Effector memory CD4-positive, alpha-beta T cell (primary cell): ENCODE data around the gene CCDC92.

Source experiments
- DNase-seq, 3 donors: peaks; one replicate each; pipeline ENCODE4 v3.0.0-alpha.2; 2020
- H3K27ac ChIP-seq: 2 replicates; pipeline ENCODE4 v1.7.0; 2013; ENCODE audit warnings: mild to moderate bottlenecking, low read length, moderate library complexity; ENCODE audit not compliant: insufficient read depth, poor library complexity, severe bottlenecking
- H3K27me3 ChIP-seq: replicated peaks from 2 replicates; pipeline ENCODE4 v1.7.0; 2013; ENCODE audit warnings: mild to moderate bottlenecking, low read length; ENCODE audit not compliant: insufficient read depth, control insufficient read depth, poor library complexity, severe bottlenecking
- H3K36me3 ChIP-seq: 2 replicates; pipeline ENCODE4 v1.7.0; 2013; ENCODE audit warnings: mild to moderate bottlenecking, low read length, moderate library complexity; ENCODE audit not compliant: control insufficient read depth, insufficient read depth
- H3K4me1 ChIP-seq: 2 replicates; pipeline ENCODE4 v1.7.0; 2013; ENCODE audit warnings: low read length, mild to moderate bottlenecking; ENCODE audit not compliant: control insufficient read depth, insufficient read depth, poor library complexity, severe bottlenecking
- H3K4me3 ChIP-seq: 2 replicates; pipeline ENCODE4 v1.7.0; 2013; ENCODE audit warnings: low read length, low read depth, mild to moderate bottlenecking; ENCODE audit not compliant: insufficient read depth, poor library complexity, severe bottlenecking
- H3K9me3 ChIP-seq: 2 replicates; pipeline ENCODE4 v1.7.0; 2013; ENCODE audit warnings: mild to moderate bottlenecking, low read length, moderate library complexity; ENCODE audit not compliant: control insufficient read depth

Gene CCDC92

GRCh38 chr12:124002021-124002644 is 29.5 kb upstream of the CCDC92 start:
- H3K4me1 ChIP-seq = no peaks in the 10 kb centered on the region
- DNase-seq = no peak
- no peak overlapping the region for H3K4me3 ChIP-seq
- H3K27me3 ChIP-seq = no peaks in the 10 kb centered on the region
- H3K9me3 ChIP-seq = no peaks in the 10 kb centered on the region
- peaks cover 8% of the 10 kb centered on the region for H3K36me3 ChIP-seq
- no peak overlapping the region for H3K27ac ChIP-seq

- H3K36me3 ChIP-seq = peaks cover 8% of the 10 kb centered on the region
These were observed 28.7 kb upstream of the CCDC92 start for GRCh38 chr12:124001343-124001742.

GRCh38 chr12:124000111-124000510 is 27.5 kb upstream of the CCDC92 start:
- H3K27me3 ChIP-seq = no peaks in the 10 kb centered on the region
- peaks cover 8% of the 10 kb centered on the region for H3K36me3 ChIP-seq
- H3K4me3 ChIP-seq = no peak overlapping the region
- DNase-seq = no peak
- H3K4me1 ChIP-seq = no peaks in the 10 kb centered on the region
- no peaks in the 10 kb centered on the region for H3K9me3 ChIP-seq
- H3K27ac ChIP-seq = no peak overlapping the region

More at GRCh38 chr12:124001343-124001742, 28.7 kb upstream of the CCDC92 start:
- no peak overlapping the region for H3K27ac ChIP-seq
- H3K9me3 ChIP-seq = no peaks in the 10 kb centered on the region
- DNase-seq = no peak
- no peaks in the 10 kb centered on the region for H3K27me3 ChIP-seq
- no peak overlapping the region for H3K4me3 ChIP-seq
- no peaks in the 10 kb centered on the region for H3K4me1 ChIP-seq

GRCh38 chr12:123998991-123999359 is 26.3 kb upstream of the CCDC92 start:
- Histone ChIP-seq H3K4me1 (no peaks in the 10 kb centered on the region), H3K27me3 (no peaks in the 10 kb centered on the region), H3K27ac (no peak overlapping the region), H3K4me3 (no peak overlapping the region), H3K9me3 (no peaks in the 10 kb centered on the region), H3K36me3 (peaks cover 8% of the 10 kb centered on the region)
- no peak for DNase-seq

- Histone ChIP-seq H3K9me3 (no peaks in the 10 kb centered on the region), H3K4me1 (no peaks in the 10 kb centered on the region), H3K27me3 (no peaks in the 10 kb centered on the region), H3K4me3 (no peak overlapping the region), H3K36me3 (peaks cover 8% of the 10 kb centered on the region), H3K27ac (no peak overlapping the region)
- DNase-seq = no peak
These were observed 25.8 kb upstream of the CCDC92 start for GRCh38 chr12:123998344-123998990.

GRCh38 chr12:123997908-123998307 is 25.3 kb upstream of the CCDC92 start:
- Histone ChIP-seq H3K4me3 (no peak overlapping the region), H3K27ac (no peak overlapping the region), H3K36me3 (peaks cover 8% of the 10 kb centered on the region), H3K9me3 (no peaks in the 10 kb centered on the region), H3K4me1 (no peaks in the 10 kb centered on the region), H3K27me3 (no peaks in the 10 kb centered on the region)
- DNase-seq = no peak

- no peaks in the 10 kb centered on the region for H3K4me1 ChIP-seq
- no peak overlapping the region for H3K4me3 ChIP-seq
- no peaks in the 10 kb centered on the region for H3K9me3 ChIP-seq
- H3K36me3 ChIP-seq = peaks cover 8% of the 10 kb centered on the region
- no peaks in the 10 kb centered on the region for H3K27me3 ChIP-seq
- DNase-seq = no peak
- no peak overlapping the region for H3K27ac ChIP-seq
These were observed 24.6 kb upstream of the CCDC92 start for GRCh38 chr12:123997033-123997822.

- Histone ChIP-seq H3K36me3 (peaks cover 8% of the 10 kb centered on the region), H3K27me3 (no peaks in the 10 kb centered on the region), H3K9me3 (no peaks in the 10 kb centered on the region), H3K4me1 (no peaks in the 10 kb centered on the region), H3K27ac (no peak overlapping the region), H3K4me3 (no peak overlapping the region)
- DNase-seq = no peak
These were observed 23.9 kb upstream of the CCDC92 start for GRCh38 chr12:123996581-123996980.

GRCh38 chr12:123995023-123995748 is 22.6 kb upstream of the CCDC92 start:
- no peak overlapping the region for H3K27ac ChIP-seq

More at GRCh38 chr12:123995023-123995748, 22.6 kb upstream of the CCDC92 start:
- Histone ChIP-seq H3K4me1 (no peaks in the 10 kb centered on the region), H3K36me3 (peaks cover 8% of the 10 kb centered on the region), H3K27me3 (no peaks in the 10 kb centered on the region), H3K9me3 (no peaks in the 10 kb centered on the region), H3K4me3 (no peak overlapping the region)
- no peak for DNase-seq
